Esophagus (tissue), 2 donors: ENCODE data around the gene ZNF334. TPM values are rescaled to one million over a fixed set of nuclear protein-coding genes. Genes with fewer than 3 reads are reported as not detected.

Source experiments
- H3K27ac ChIP-seq, 2 donors: one replicate each; pipeline ENCODE4 v1.5.1; 2013; ENCODE audit warnings: low read depth in 2 of 2, mild to moderate bottlenecking in 2 of 2, inconsistent platforms in 1 of 2, low read length in 1 of 2, moderate library complexity in 1 of 2
- H3K27me3 ChIP-seq, 2 donors: one replicate each; pipeline ENCODE4 v1.6.1; 2013; ENCODE audit warnings: low read length in 2 of 2, control low read depth in 1 of 2, mild to moderate bottlenecking in 1 of 2; ENCODE audit not compliant: insufficient read depth in 2 of 2, control insufficient read depth in 1 of 2
- H3K36me3 ChIP-seq, 2 donors: one replicate each; pipeline ENCODE4 v1.6.1; 2013; ENCODE audit warnings: low read length in 1 of 2; ENCODE audit not compliant: control insufficient read depth in 2 of 2, insufficient read depth in 2 of 2
- H3K4me1 ChIP-seq, 2 donors: one replicate each; pipeline ENCODE4 v1.6.1; 2013; ENCODE audit warnings: low read length in 1 of 2; ENCODE audit not compliant: control insufficient read depth in 2 of 2, insufficient read depth in 2 of 2
- H3K4me3 ChIP-seq, 2 donors: one replicate each; pipeline ENCODE4 v1.5.1; 2013; ENCODE audit warnings: low read length in 2 of 2, mild to moderate bottlenecking in 2 of 2, low read depth in 1 of 2, moderate library complexity in 1 of 2
- H3K9me3 ChIP-seq, 2 donors: one replicate each; pipeline ENCODE4 v1.6.1; 2013; ENCODE audit warnings: mild to moderate bottlenecking in 2 of 2, low read depth in 1 of 2, low read length in 1 of 2, moderate library complexity in 1 of 2; ENCODE audit not compliant: control insufficient read depth in 2 of 2, insufficient read depth in 1 of 2
- WGBS, 2 donors: extraction: QIAGEN DNeasy Blood & Tissue Kit; methylation state at CpG; one replicate each; pipeline ENCODE4 v1.1.7; 2013; 5-methylcytosine and 5-hydroxymethylcytosine counted together
- polyA plus RNA-seq, 2 donors: library from polyadenylated mRNA; stranded (reverse); fragments of 200-250 nt; gene quantifications; one replicate each; pipeline ENCODE4 v1.2.3, GENCODE V29; 2013
- donor health status: healthy with polysubstance abuse.
- donor health status: Bipolar disorder and iron deficiency.

The ZNF334 gene
- polyA plus RNA-seq, 2 donors, result 0.46 to 1.8 TPM

DNA sequence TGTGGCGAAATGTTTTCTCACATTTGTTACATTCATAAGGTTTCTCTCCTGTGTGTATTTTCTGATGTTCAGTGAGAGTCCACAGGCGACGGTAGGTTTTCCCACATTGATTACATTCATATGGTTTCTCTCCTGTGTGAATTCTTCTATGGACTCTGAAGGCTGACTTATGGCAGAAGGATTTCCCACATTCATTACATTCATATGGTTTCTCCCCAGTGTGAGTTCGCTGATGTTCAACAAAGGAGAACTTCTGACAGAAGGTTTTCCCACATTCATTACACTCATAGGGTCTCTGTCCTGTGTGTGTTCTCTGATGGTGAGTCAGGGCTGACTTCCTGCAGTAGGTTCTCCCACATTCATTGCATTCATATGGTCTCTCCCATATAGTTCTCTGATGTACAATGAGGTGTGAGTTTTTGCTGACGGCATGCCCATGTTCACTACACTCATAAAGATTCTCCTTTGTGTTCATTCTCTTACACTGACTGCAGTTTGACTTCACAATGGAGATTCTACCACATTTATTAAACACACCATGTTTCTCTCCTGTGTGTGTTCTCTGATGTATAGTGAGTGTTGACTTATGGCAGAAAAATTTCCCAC lies 11.9 kb downstream of the ZNF334 start:
- Histone ChIP-seq H3K9me3 (peaks cover 5 to 7% of the 10 kb centered on the region in 2 donors), H3K4me3 (no peak overlapping the region), H3K27me3 (no peaks in the 10 kb centered on the region), H3K4me1 (no peaks in the 10 kb centered on the region), H3K36me3 (no peaks in the 10 kb centered on the region), H3K27ac (no peak overlapping the region)
- whole genome bisulfite sequencing, 2 donors, result 94 to 97% methylated on average over 5 of the region's 5 CpGs

DNA sequence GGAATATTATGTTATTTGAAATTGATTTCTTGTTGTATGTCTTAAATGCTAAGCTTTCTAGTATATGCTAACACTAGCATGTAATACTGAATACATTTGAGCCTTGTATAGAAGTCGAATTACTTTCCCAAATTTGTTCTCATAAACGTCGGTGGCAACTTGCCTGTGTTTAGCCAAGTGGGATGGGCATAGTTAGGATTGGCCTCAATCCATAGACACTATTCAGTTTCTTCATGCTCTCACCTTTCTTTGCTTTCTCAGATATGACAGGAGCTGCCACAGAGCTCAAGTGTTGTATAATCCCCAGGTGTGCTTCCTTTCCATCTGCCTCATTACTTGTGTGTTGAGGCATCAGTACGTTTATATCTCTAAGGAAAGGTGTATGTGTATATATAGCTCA lies 19.3 kb downstream of the ZNF334 start:
- Histone ChIP-seq H3K4me3 (no peak overlapping the region), H3K27me3 (no peaks in the 10 kb centered on the region), H3K9me3 (peaks cover 2 to 4% of the 10 kb centered on the region in 2 donors), H3K27ac (no peak overlapping the region), H3K36me3 (no peaks in the 10 kb centered on the region), H3K4me1 (no peaks in the 10 kb centered on the region)
- 72 to 73% methylated on average over 4 of the region's 4 CpGs for WGBS, 2 donors

- Histone ChIP-seq H3K27me3 (no peaks in the 10 kb centered on the region), H3K4me1 (no peaks in the 10 kb centered on the region), H3K27ac (no peak overlapping the region), H3K4me3 (no peak overlapping the region), H3K36me3 (no peaks in the 10 kb centered on the region), H3K9me3 (peaks cover 0 to under 1% of the 10 kb centered on the region in 2 donors)
- WGBS, 2 donors, result 88 to 89% methylated on average over 8 of the region's 8 CpGs
These were observed 22.0 kb downstream of the ZNF334 start for GRCh38 chr20:46491354-46491753.

DNA sequence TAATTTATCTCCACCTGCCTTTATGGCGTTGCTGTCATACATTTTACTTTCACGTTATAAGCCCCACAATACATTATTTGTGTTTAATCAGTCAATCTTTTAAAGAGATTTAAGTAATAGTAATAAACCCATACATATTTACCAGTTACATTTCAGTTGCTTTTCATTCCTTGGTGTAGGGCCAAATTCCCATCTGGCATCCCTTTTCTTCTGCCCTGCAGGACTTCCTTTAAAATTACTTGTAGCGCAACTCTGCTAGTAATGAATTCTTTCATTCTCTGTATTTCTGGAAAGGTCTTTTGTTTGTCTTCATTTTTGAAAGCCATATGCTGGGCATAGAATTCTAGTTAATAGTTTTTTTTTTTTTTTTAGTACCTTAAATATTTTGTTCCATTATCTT lies 24.9 kb downstream of the ZNF334 start:
- Histone ChIP-seq H3K27me3 (peaks cover 0 to 3% of the 10 kb centered on the region in 2 donors), H3K4me1 (no peaks in the 10 kb centered on the region)
- 69 to 77% methylated on average over 3 of the region's 3 CpGs for WGBS, 2 donors

DNA sequence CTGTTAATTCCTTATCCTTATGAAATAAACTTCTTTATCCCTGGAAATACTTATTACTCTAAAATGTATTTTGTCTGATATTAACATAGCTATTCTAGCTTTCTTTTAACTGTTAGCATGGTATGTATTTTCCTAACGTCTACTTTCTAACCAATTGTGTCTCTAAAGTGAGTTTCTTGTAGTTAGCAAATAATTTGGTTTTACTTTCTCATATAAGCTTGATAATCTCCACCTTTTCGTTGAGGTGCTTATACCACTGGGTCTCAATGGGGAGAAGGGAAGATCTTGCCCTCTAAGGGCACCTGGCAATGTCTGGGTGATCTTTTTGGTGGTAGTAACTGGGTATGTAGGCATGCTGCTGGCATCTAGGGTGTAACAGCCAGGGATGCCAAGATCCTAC lies 25.7 kb downstream of the ZNF334 start:
- Histone ChIP-seq H3K9me3 (no peaks in the 10 kb centered on the region), H3K36me3 (no peaks in the 10 kb centered on the region), H3K27me3 (peaks cover 0 to 3% of the 10 kb centered on the region in 2 donors), H3K4me3 (no peak overlapping the region), H3K27ac (no peak overlapping the region), H3K4me1 (no peaks in the 10 kb centered on the region)
- 67 to 68% methylated on average over 2 of the region's 2 CpGs for WGBS, 2 donors

More for the DNA sequence above, 24.9 kb downstream of the ZNF334 start:
- no peak overlapping the region for H3K4me3 ChIP-seq
- no peak overlapping the region for H3K27ac ChIP-seq
- no peaks in the 10 kb centered on the region for H3K36me3 ChIP-seq
- no peaks in the 10 kb centered on the region for H3K9me3 ChIP-seq

GRCh38 chr20:46485431-46485830 lies 27.9 kb downstream of the ZNF334 start:
- Histone ChIP-seq H3K27me3 (peaks cover 0 to 3% of the 10 kb centered on the region in 2 donors), H3K4me1 (no peaks in the 10 kb centered on the region), H3K36me3 (no peaks in the 10 kb centered on the region), H3K4me3 (no peak overlapping the region), H3K27ac (no peak overlapping the region), H3K9me3 (no peaks in the 10 kb centered on the region)
- WGBS, 2 donors, result 27 to 32% methylated on average over 4 of the region's 4 CpGs

GRCh38 chr20:46484954-46485353 lies 28.4 kb downstream of the ZNF334 start:
- Histone ChIP-seq H3K9me3 (no peaks in the 10 kb centered on the region), H3K36me3 (no peaks in the 10 kb centered on the region), H3K27me3 (peaks cover 0 to 3% of the 10 kb centered on the region in 2 donors), H3K4me3 (no peak overlapping the region), H3K4me1 (no peaks in the 10 kb centered on the region), H3K27ac (no peak overlapping the region)
- WGBS, 2 donors, result 44 to 50% methylated on average over 3 of the region's 3 CpGs

- H3K27me3 ChIP-seq, result peaks cover 0 to 3% of the 10 kb centered on the region in 2 donors
- 66 to 70% methylated on average over 2 of the region's 2 CpGs for WGBS, 2 donors
- H3K9me3 ChIP-seq, result no peaks in the 10 kb centered on the region
- no peaks in the 10 kb centered on the region for H3K4me1 ChIP-seq
- no peak overlapping the region for H3K4me3 ChIP-seq
- H3K27ac ChIP-seq, result no peak overlapping the region
- no peaks in the 10 kb centered on the region for H3K36me3 ChIP-seq
These were observed 29.5 kb downstream of the ZNF334 start for GRCh38 chr20:46483879-46484278.

GRCh38 chr20:46482864-46483263 lies 30.5 kb downstream of the ZNF334 start:
- Histone ChIP-seq H3K4me1 (no peaks in the 10 kb centered on the region), H3K9me3 (no peaks in the 10 kb centered on the region), H3K27ac (no peak overlapping the region), H3K36me3 (no peaks in the 10 kb centered on the region), H3K4me3 (no peak overlapping the region), H3K27me3 (peaks cover 0 to 3% of the 10 kb centered on the region in 2 donors)
- WGBS, 2 donors, result 79 to 85% methylated on average over 2 of the region's 2 CpGs

- Histone ChIP-seq H3K4me1 (no peaks in the 10 kb centered on the region), H3K27me3 (no peaks in the 10 kb centered on the region), H3K9me3 (no peaks in the 10 kb centered on the region), H3K27ac (no peak overlapping the region), H3K4me3 (no peak overlapping the region), H3K36me3 (no peaks in the 10 kb centered on the region)
- 68 to 81% methylated on average over 1 of the region's 1 CpG for WGBS, 2 donors
These were observed 35.7 kb downstream of the ZNF334 start for GRCh38 chr20:46477640-46478039.
